IMR-90 (cell line): ENCODE data around the gene DTNA.

Source experiments
- MXI1 ChIP-seq: IDR thresholded peaks from 2 replicates; pipeline ENCODE4 v1.6.1; 2012; ENCODE audit warnings: low read depth, mild to moderate bottlenecking, low read length, moderate library complexity, borderline replicate concordance
- POLR2A ChIP-seq: IDR thresholded peaks from 2 replicates; pipeline ENCODE4 v1.6.1; 2012; ENCODE audit warnings: mild to moderate bottlenecking, low read depth, low read length
- RAD21 ChIP-seq: IDR thresholded peaks from 2 replicates; pipeline ENCODE4 v1.6.1; 2012; ENCODE audit warnings: low read length, improper control_type of control experiment
- SMC3 ChIP-seq: fragments of 150-350 bp; IDR thresholded peaks from 2 replicates; pipeline ENCODE4 v1.6.1; 2016; ENCODE audit warnings: low read depth, mild to moderate bottlenecking, antibody characterized with exemption, low read length, moderate library complexity
- TF ChIP-seq, protein P1 (sequence below): conservative IDR thresholded peaks from 2 replicates; pipeline ENCODE4 v1.5.1; 2012; ENCODE audit warnings: mild to moderate bottlenecking, low read depth, low read length, improper control_type of control experiment

DNA sequence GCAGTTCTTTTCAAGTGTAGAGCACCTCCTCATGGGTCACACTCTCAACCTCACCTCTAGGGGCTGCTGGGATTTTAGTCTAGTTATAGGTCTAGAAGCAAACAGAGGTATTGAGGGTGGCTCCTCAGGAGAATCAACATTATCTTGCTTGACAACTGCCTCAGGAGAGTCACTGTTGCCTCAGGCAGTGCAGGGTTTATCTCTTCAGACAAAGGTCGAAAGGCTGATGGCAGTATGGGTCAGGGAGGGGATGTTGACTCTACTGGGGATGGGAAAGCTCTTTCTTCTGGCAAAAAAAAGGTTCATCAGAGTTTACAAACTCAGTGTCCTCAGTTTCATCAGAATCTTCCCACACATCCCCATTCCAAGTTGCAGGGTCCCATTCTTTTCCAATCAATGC lies 24.0 kb downstream of the DTNA start:
- no peak for TF ChIP-seq SMC3
- TF ChIP-seq MXI1 = no peak
- TF ChIP-seq, protein P1, sequence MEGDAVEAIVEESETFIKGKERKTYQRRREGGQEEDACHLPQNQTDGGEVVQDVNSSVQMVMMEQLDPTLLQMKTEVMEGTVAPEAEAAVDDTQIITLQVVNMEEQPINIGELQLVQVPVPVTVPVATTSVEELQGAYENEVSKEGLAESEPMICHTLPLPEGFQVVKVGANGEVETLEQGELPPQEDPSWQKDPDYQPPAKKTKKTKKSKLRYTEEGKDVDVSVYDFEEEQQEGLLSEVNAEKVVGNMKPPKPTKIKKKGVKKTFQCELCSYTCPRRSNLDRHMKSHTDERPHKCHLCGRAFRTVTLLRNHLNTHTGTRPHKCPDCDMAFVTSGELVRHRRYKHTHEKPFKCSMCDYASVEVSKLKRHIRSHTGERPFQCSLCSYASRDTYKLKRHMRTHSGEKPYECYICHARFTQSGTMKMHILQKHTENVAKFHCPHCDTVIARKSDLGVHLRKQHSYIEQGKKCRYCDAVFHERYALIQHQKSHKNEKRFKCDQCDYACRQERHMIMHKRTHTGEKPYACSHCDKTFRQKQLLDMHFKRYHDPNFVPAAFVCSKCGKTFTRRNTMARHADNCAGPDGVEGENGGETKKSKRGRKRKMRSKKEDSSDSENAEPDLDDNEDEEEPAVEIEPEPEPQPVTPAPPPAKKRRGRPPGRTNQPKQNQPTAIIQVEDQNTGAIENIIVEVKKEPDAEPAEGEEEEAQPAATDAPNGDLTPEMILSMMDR = no peak
- no peak for TF ChIP-seq POLR2A
- TF ChIP-seq RAD21 = no peak
